NCI-H345 treated with DMSO at 0.1 percent for 48 hours (cell line): ENCODE results near the gene BICC1.

ENCODE experiments used
- DNase-seq: peaks from one replicate; lab custom pipeline; 2025; ENCODE audit not compliant: unreplicated experiment; lab: John Stamatoyannopoulos, UW

BICC1 gene

GRCh38 chr10:58556516-58557165 is 44.0 kb downstream of the BICC1 start:
- DNase-seq = no peak

- DNase-seq = no peak
Measured at GRCh38 chr10:58557714-58558113, 45.0 kb downstream of the BICC1 start.

- no peak for DNase-seq
Measured at GRCh38 chr10:58560068-58560467, 47.4 kb downstream of the BICC1 start.

GRCh38 chr10:58565271-58565670 is 52.6 kb downstream of the BICC1 start:
- no peak for DNase-seq

- DNase-seq = no peak
Measured at GRCh38 chr10:58567652-58568051, 55.0 kb downstream of the BICC1 start.

GRCh38 chr10:58568428-58568935 is 55.8 kb downstream of the BICC1 start:
- DNase-seq = no peak

- DNase-seq = no peak
Measured at GRCh38 chr10:58570307-58570723, 57.6 kb downstream of the BICC1 start.

- DNase-seq = no peak
Measured at GRCh38 chr10:58570979-58571378, 58.3 kb downstream of the BICC1 start.

- DNase-seq = no peak
Measured at GRCh38 chr10:58573144-58573543, 60.5 kb downstream of the BICC1 start.

- no peak for DNase-seq
Measured at GRCh38 chr10:58574058-58574457, 61.4 kb downstream of the BICC1 start.

- DNase-seq = peak; percentile 8
Measured at GRCh38 chr10:58575491-58575890, 62.8 kb downstream of the BICC1 start.

GRCh38 chr10:58576751-58577436 is 64.2 kb downstream of the BICC1 start:
- DNase-seq = peak; percentile 27

- no peak for DNase-seq
Measured at GRCh38 chr10:58577437-58577777, 64.7 kb downstream of the BICC1 start.

- no peak for DNase-seq
Measured at GRCh38 chr10:58578366-58578765, 65.7 kb downstream of the BICC1 start.

- DNase-seq = no peak
Measured at GRCh38 chr10:58579011-58579655, 66.5 kb downstream of the BICC1 start.

GRCh38 chr10:58582045-58582444 is 69.4 kb downstream of the BICC1 start:
- DNase-seq = no peak

GRCh38 chr10:58585435-58585834 is 72.8 kb downstream of the BICC1 start:
- DNase-seq = no peak

GRCh38 chr10:58586282-58587245 is 73.9 kb downstream of the BICC1 start:
- DNase-seq = no peak

GRCh38 chr10:58587676-58588075 is 75.0 kb downstream of the BICC1 start:
- no peak for DNase-seq

- no peak for DNase-seq
Measured at GRCh38 chr10:58588673-58589265, 76.1 kb downstream of the BICC1 start.
